GM21515 (cell line): Measurements from ENCODE around the gene DNAH14.

Source experiments
- ATAC-seq: cut with Tn5 transposase; IDR thresholded peaks from one replicate; pipeline ENCODE4 v1.9.1; 2021; ENCODE audit not compliant: unreplicated experiment

The DNAH14 gene

GRCh38 chr1:225445639-225446594 lies 516.4 kb downstream of the DNAH14 start:
- ATAC-seq, result no peak

DNA sequence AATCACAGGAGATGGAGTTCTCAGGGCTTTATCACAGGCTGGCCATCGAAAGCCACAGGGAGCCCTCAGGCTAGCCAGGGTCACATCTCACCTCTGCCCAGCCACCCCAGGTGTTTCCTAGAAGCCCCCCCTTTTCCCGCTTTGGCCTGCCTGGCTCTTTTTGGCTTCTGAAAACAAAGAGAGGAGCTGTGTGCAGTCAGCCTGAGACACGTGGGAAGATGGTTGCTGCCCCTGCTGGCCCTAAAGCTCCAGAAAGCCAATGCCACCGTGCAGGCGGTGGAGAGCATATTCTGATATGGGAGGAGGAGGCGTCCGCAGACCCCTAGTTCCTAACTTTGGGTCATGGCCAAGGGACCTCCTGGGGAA lies 517.1 kb downstream of the DNAH14 start:
- ATAC-seq, result no peak

- no peak for ATAC-seq
Observed at GRCh38 chr1:225446981-225447615, 517.6 kb downstream of the DNAH14 start.

- no peak for ATAC-seq
Observed at GRCh38 chr1:225447650-225448089, 518.2 kb downstream of the DNAH14 start.

GRCh38 chr1:225448146-225448805 lies 518.8 kb downstream of the DNAH14 start:
- no peak for ATAC-seq
